HTERT RPE-1 (cell line): ENCODE results near the gene MUC6.
"Not testable (repeated sequence)": the region's sequence is repeated elsewhere in the genome, so short reads cannot be mapped to it uniquely, and the experiment has no call there.

ENCODE experiments used
- in situ Hi-C: fragments of 300-500 bp; cut with MboI; formaldehyde crosslinking; loops from 4 replicates; pipeline ENCODE4 v1.14.3; 2020; ENCODE audit warnings: low sequenced_read_pairs

The MUC6 gene

DNA sequence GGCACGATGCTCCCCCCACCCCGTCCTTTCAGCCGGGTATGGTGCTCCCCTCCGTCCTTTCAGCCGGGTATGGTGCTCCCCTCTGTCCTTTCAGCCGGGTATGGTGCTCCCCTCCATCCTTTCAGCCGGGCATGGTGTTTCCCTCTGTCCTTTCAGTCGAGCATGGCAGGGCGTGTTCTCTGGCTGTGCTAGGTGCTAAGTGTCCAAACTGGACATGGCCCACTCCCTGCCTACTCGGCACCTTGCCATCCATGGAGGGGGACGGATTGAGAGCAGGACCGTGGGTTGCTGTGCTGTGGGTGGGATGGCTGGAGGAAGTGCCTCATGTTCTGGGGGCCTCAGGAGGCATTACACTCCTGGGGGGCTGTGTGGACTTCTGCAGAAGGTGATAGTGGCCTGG, 45.5 kb downstream of the MUC6 start:
- in situ Hi-C loops: no loop called here

DNA sequence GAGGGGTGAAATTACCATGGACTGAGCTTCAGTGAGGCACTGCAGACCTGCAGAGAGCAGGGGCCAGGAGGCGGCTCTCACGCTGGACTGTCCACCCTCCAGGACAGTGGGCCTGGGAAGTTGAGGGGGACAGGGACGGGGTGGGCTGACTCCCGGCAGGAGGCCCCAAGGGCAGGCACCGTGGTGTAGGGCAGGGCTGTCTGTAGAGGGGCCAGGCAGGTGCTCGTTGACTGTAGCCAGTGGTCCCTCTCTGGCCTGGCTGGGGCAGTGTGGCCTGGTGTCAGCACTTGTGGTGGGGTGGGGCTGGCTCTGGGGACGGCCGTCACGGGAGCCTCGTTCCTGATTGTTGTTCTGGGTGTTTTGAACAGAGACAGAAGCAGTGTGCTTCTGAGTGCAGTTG, 46.4 kb downstream of the MUC6 start:
- in situ Hi-C loops: no loop called here

DNA sequence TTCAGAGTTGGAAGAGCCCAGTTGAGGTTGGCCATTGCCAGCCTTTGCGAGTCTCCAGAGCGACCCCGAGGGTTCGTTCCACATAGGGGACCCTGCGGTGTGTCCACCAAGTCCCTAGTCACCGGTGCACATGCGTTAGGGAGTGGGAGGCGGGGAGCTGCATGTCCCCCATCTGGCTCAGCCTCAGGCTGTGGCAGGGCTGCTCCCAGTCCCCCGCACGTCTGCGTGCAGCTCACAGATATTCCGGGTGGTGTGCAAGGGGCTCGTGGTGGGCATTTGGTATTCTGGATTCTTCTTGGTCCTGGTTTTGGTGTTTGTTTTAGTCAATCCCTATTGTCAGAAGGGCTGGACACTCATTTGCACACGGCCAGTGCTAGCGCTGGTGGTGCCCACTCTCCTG, 48.8 kb downstream of the MUC6 start:
- in situ Hi-C loops: no loop called here

DNA sequence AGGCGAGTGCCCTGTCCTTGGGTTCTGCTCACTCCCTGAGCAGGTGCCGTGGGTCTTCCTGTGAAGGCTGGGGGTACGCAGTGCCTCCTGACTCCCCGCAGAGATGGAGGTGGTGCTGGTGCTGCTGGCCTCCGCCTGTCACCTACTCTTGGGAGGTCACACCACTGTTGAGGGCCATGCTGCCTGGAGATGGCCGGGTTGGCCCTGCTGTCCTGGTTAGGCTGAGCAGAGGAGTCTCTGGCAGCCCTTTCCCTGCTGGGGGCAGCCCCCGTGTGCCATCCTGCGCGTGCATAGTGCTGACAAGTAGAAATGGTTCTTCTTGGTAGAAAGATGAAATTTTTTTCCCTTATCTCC, 49.6 kb downstream of the MUC6 start:
- in situ Hi-C loops: no loop called here

DNA sequence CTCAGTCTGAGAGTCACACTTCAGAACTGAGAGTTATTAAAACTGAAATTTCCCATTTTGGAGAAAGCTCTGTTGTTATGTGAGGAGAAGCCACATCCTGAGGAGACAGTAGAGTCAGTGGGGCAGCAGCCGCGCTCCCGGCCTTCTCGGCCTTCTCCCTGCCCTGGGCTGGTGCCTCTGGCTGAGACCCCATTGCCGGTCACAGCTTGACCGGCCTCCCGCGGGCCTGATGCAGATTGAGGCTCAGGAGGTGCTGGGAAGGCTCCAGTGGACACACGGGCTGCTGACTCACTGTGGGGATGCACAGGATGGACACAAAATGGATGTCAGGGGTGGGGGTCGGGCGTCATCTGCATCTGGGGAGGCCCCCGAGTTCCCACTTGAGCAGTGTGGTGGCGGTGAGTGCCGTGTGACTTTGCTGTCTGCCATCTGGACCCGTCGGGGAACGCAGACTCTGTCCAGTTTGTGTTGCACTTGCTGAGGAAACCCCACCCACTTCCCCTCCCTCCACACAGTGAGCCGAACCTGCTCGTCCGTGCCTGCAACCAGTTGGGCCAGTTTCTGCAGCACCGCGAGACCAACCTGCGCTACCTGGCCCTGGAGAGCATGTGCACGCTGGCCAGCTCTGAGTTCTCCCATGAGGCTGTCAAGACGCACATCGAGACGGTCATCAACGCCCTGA, 50.1 kb downstream of the MUC6 start:
- in situ Hi-C loops: no loop called here

DNA sequence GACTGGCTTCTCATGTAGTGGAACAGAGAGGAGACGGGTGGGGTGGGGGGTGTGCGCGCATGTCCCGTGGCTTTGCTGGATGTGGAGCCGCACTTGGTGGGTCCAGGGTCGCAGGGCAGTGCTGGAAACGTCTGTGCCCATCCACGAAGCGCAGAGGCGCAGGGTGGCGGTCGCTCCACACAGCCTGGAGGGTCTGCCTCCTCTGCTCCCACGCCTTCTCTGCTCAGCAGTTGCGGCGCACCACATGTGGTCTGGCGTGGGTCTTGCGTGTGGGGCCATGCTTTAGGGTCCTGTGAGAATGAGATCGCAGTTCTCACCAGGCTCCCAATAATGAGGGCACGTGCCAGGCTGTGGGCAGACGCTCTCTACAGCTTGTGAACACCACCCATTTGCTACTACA, 50.7 kb downstream of the MUC6 start:
- in situ Hi-C loops: no loop called here

DNA sequence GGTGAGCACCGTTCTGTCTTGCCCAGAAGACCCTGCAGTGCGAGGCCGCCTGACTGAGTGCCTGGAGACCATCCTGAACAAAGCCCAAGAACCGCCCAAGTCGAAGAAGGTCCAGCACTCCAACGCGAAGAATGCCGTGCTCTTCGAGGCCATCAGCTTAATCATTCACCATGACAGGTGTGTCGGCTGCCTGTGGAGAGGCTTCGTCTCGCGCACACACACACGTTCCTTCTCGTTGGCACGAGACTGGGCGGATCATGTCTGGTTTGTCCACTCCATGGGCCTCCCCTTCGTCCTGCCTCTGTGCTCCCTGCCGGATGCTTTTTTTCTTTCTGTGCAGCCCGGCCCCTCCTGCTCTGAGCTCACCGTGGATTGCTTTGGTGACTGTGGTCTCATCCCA, 51.1 kb downstream of the MUC6 start:
- in situ Hi-C loops: no loop called here

DNA sequence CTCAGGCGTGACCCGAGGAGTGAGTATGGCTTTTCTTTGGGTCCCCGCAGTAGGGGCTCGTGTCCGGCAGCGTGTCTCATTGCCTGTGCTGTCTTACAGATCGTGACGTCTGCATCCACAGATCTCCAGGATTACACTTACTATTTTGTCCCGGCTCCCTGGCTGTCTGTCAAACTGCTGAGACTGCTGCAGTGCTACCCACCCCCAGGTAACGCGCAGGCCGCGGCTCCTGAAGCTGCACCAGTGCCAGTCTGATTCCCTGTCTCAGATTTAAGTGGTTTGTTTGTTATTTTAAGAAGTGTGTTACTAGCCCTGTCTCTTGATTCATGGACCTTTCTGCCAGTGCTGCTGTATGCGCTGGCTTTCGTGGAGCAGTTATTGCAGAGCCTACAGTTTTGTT, 52.0 kb downstream of the MUC6 start:
- in situ Hi-C loops: no loop called here

DNA sequence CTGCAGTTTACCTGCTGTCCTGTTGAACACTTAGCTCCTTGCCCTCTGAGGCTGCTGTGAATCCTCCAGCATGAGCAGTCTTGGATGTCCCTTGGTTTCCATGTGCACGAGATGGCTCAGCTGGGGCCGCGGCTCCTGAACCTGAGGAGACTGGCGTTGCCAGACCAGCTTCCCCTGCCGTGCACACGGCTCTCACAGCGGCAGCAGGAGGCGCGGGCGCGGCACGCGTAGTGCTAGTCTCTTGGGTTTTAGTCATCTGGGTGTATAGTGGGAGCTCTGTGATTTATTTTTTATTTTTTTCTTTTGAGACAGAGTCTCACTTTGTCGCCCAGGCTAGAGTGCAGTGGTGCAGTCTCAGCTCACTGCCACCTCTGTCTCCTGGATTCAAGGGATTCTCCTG, 54.8 kb downstream of the MUC6 start:
- in situ Hi-C loops: no loop called here

DNA sequence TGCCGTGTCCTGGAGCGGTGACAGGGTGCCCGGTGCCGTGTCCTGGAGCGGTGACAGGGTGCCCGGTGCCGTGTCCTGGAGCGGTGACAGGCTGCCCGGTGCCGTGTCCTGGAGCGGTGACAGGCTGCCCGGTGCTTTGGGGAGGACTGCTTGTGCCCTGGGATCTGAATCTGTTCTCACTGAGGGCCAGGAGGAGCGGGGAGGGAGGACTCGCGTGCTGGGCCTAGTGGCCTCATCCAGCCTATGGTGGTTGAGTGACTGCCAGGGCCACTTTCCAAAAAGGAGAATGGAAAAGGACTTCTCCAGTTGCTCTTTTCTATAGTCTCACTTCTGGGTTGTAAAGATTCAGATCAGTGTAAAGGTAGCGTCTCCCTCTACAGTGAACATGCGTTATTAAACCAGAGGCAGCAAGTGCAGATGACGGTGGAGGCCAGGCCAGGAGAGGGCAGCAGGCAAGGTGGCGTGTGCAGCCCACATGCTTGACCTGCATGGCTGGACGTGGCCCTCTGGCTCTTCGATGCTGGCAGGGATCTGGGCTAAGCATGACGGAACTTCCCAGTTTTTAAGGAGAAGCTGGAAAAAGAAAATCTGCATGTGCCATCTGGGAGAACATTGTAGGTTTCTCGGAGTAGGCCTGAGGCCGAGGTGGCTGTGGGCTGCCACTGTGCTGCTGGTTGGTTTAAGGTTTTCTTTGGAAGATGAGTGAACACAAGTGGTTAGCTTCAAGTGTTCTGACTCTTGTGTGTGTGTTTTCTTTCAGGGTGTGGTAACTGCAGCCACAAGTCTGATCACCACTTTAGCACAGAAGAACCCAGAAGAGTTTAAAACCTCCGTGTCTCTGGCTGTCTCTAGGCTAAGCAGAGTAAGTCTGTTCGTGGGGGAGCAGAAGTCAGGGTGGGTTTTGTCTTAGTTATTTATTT, 55.8 kb downstream of the MUC6 start:
- in situ Hi-C loops: no loop called here

DNA sequence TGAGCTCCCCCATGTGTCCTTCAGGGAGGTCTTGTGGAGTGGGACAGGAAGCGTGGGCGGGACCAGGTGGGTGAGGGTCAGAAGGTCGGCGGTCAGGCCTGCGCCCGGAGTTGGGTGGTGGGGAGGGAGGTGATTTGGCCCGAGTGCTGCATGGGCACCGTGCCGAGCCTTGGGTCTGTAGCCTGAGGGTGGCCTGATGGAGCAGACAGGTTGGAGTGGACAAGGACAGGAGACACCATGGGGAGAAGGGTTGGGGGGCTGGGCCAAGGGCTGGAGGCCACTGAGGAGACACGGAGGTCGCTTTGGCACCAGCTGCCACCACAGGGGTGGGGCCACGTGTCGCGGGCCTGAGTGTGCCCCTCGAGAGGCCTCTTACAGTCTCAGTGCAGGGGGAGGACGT, 57.7 kb downstream of the MUC6 start:
- in situ Hi-C loops: no loop called here

DNA sequence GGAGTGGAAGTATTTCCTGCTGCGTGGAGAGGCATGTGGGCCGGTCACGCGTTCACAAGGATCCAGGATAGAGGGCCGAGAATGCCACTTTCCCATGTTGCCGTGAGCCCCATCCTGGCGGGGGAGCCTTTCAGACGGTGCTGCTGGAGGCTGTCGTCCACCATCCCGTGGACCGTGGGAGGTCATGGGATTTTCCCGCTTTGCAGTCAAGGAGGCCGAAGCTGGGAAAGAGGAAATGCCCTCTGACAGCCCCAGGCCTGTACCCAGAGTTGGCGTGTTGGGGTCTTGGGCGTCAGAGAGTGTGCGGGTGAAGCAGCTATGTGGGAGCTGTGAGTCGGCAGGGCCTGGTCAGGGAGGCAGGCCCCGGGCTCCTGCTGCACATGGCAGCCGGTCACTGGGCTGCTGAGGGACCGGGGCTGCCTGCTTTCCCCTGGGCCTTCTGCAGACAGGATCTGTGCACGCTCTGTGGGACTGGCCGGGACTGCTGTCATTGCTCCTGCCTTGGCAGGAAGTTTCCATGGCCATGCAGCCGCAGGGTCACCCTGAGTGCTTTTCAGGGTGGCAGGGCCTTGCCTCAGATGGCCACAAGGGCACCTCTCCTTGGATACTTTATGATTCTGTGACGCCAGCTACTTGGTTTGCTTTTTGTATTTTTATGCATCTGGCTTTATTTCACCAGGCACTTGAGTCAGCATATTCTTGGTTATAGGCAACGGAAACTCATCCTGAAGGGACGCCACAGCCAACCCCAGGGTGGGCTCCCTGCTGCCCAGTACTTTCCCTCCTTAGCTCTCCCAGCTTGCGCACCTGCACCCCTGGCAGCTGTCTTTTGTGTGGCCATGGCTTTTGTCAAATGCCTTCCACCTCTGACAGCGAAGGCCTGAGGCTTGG, 58.4 kb downstream of the MUC6 start:
- in situ Hi-C loops: no loop called here

DNA sequence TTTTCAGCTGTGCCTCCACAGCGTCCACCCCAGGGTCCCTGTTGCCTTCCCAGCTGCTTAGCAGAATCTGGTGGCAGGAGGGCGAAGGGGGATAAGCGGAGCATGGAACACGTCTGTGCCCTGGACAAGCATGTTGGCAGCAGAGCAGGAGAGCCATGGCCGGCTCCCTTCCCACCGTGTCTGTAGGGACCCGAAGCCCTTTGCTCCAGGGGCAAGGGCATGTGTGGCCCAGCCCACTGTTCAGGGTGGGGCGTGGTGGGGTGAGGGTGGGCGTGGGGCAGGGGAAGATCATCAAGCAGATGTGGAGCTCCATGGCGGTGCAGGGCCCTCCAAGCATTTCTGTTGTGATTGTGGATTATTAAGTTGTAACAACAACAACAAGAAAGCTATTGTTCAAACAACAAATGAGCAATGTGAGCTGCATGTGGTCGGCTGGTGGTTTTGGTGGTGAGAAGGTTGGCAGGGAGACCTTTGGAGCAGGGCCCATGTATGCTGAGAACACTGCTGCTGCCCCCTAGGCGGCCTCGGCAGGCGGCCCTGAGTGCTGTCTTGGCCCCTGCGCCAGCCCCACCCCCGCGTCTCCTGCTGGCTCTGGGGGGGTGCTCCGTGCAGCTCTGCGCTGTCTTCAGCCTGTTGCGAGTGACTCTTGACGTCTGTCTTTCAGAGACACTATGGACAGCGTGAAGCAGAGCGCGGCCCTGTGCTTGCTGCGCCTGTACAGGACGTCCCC, 59.9 kb downstream of the MUC6 start:
- in situ Hi-C loops: no loop called here

DNA sequence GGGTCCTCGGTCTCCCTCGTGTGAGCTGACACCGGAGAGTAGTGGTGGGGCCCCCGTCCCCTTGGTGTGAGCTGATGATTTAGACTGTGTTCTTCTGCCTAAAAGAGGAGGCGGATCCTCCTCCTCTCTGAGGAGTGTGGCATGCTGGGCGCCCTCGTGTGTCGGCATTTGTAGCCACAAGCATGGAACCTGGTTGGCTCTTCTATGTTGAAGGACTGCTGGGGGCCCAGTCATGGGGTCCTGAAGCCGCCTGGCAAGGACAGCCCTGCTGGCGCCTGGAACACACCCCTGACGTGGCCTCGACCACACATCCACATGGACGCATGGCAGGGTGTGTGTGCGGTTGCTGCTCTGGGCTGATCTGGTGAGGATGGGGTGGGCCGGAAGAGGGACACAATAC, 60.7 kb downstream of the MUC6 start:
- in situ Hi-C loops: no loop called here

DNA sequence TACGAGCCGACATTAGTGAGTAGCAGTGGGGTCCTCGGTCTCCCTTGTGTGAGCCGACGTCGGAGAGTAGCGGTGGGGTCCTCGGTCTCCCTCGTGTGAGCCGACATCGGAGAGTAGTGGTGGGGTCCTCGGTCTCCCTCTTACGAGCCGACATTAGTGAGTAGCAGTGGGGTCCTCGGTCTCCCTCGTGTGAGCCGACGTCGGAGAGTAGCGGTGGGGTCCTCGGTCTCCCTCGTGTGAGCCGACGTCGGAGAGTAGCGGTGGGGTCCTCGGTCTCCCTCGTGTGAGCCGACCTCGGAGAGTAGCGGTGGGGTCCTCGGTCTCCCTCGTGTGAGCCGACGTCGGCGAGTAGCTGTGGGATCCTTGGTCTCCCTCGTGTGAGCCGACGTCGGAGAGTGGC, 61.1 kb downstream of the MUC6 start:
- in situ Hi-C loops: not testable (repeated sequence)

DNA sequence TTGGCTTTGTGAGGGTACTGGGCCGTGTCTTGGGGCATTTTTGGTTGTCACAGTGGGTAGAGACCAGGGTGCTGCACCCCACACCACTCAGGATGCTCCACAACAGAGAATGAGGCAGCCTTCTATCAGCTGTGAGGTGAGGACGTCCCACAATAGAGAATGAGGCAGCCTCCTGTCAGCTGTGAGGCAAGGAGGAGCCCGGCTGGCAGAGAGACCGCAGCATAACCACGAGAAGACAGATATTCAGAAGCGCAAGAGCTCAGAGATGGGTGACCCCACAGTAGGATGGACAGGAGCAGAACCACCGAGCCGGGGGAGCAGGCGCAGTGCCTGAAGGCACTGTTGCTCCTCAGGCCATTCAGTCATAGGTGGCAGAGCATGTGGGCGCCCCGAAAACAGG, 63.3 kb downstream of the MUC6 start:
- in situ Hi-C loops: no loop called here

DNA sequence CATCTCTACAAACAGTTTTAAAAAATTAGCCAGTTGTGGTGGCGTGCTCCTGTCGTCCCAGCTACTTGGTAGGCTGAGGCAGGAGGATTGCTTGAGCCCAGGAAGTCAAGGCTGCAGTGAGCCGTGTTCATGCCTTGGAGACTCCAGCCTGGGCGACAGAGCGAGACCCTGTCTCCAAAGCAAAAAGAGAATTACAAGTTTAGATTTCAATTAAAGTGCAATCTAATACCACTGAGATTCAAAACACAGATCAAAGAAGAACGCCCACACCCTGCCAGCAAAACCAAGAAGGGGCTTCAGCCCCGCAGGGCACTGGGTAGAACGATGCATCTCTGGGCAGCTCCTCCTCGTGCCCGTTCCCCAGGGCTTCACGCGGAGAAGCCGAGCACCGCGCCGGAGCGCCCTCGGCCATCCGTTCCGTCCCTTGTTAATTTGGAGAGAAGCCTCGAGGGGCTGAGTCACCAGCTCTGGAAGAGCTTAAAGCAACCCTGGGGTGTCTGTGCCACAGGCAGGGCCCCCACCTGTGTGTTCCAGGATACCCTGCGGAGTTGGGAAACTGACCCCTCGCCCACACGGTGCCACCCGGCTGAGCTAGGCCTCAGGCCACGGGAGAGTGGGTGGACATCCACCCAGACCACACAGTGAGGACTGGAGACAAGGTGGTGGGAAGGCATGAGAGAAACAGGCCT, 63.9 kb downstream of the MUC6 start:
- in situ Hi-C loops: no loop called here

DNA sequence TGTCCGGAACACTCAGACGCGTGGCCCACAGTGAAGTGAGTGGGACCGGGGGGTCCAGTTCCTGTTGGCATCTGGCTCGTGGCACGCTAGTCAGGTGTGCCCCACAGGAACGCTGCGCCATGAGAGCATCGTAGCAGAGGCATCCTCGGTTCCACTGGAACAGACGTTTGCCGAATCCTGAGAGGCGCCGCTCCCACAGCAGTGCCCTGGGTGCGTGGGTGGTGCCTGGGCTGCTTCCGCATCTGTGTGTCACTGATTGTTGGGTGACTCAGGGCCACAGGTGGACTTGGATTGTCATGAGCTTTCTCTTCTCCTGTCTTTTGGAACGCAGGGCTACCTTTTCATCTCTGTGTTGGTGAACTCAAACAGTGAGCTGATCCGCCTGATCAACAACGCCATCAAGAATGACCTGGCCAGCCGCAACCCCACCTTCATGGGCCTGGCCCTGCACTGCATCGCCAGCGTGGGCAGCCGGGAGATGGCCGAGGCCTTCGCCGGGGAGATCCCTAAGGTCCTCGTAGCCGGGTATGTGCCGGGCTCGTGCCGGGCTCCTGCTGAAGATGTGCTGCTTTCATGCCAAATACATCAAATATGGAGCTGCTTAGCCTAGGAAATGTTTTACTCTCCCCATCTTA, 64.7 kb downstream of the MUC6 start:
- in situ Hi-C loops: no loop called here

DNA sequence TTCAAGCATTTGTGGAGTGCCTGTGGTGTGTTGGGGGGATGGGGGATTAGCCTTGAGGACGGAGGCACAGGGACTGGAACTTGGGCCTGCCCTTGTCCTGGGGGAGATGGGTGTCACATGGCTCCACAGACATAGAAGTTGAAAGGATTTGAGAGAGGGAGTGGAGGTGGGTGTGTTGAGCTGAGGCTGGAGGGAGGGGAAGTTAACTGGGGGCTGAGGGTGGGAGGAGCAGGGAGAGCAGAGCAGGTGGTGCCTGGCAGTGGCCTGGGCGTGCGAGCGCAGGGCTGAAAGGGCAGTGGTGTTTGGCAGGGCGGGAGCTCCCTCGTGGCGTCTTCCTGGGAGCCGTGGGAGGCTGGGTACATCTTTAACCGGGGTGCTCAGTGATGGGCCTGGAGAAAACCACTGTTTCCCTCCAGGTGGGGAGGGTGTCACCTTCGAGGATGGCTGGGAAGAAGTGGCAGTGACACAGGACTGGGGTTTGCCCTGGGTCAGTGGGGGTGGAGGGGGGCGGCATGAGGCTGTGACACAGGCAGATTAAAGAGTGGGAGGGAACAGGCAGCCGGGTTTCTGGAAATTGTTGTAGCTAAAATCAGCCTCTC, 65.3 kb downstream of the MUC6 start:
- in situ Hi-C loops: no loop called here
